PFSK-1 (cell line): ENCODE results near the gene RBFOX1.

Source experiments
- FOXP2 ChIP-seq: optimal IDR thresholded peaks from 2 replicates; pipeline ENCODE3; 2011; ENCODE audit warnings: borderline replicate concordance, control low read depth, inconsistent platforms; ENCODE audit not compliant: insufficient read depth; ENCODE audit errors: extremely low read length, extremely low read depth
- POLR2AphosphoS5 ChIP-seq: IDR thresholded peaks from 2 replicates; pipeline ENCODE4 v1.6.1; 2012; ENCODE audit warnings: low read depth, mild to moderate bottlenecking, control low read depth, low read length, moderate library complexity
- REST ChIP-seq, 2 experiments: IDR thresholded peaks; 2 replicates each; pipeline versions ENCODE4 v1.6.1 to v1.8.0; 2011 to 2012; ENCODE audit warnings: low read depth in 2 of 2, low read length in 2 of 2, control low read depth in 1 of 2, inconsistent platforms in 1 of 2, mild to moderate bottlenecking in 1 of 2, moderate library complexity in 1 of 2; ENCODE audit not compliant: insufficient read depth in 1 of 2
- SIN3A ChIP-seq: IDR thresholded peaks from 2 replicates; pipeline ENCODE4 v1.6.1; 2012; ENCODE audit warnings: mild to moderate bottlenecking, low read length, moderate library complexity, borderline replicate concordance; ENCODE audit not compliant: insufficient read depth
- TAF1 ChIP-seq: IDR thresholded peaks from 2 replicates; pipeline ENCODE4 v1.6.1; 2012; ENCODE audit warnings: low read length, control low read depth, borderline replicate concordance; ENCODE audit not compliant: insufficient read depth

The RBFOX1 gene

DNA sequence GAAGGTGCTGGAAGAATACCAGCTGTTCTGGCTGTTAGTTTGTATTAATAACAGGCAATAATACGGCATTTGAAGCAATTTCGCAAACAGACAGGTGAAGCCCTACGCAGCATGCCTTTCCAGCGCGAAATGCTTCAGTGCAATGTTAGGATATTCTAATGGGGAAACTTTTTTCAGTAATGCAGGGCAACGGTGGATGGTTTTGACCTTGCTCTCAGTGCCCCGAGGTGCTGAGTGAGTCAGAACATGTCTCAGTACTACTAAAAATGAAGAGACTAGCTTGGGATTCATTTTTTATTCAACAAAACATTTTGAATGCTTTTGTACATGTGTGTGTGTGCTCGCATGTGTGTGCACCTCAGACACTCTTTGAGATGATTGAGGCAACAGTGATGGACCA, 172.2 kb downstream of the RBFOX1 start:
- TF ChIP-seq REST (IDR thresholded peaks at IDR 0.05; ENCODE audit: insufficient read depth in 1 of 2, low read depth in 2 of 2, low read length in 2 of 2), result no peak
- TF ChIP-seq TAF1, result no peak
- TF ChIP-seq POLR2AphosphoS5, result no peak
- TF ChIP-seq SIN3A, result no peak
- TF ChIP-seq FOXP2, result no peak

- TF ChIP-seq REST (IDR thresholded peaks at IDR 0.05; ENCODE audit: insufficient read depth in 1 of 2, low read depth in 2 of 2, low read length in 2 of 2) (no peak), POLR2AphosphoS5 (no peak), TAF1 (no peak), SIN3A (no peak), FOXP2 (no peak)
Observed at GRCh38 chr16:7505495-7505894, 172.8 kb downstream of the RBFOX1 start.

GRCh38 chr16:7506363-7506762, 173.7 kb downstream of the RBFOX1 start:
- TF ChIP-seq TAF1 (no peak), REST (IDR thresholded peaks at IDR 0.05; ENCODE audit: insufficient read depth in 1 of 2, low read depth in 2 of 2, low read length in 2 of 2) (no peak), SIN3A (no peak), FOXP2 (no peak), POLR2AphosphoS5 (no peak)

- TF ChIP-seq FOXP2 (no peak), SIN3A (no peak), REST (IDR thresholded peaks at IDR 0.05; ENCODE audit: insufficient read depth in 1 of 2, low read depth in 2 of 2, low read length in 2 of 2) (no peak), TAF1 (no peak), POLR2AphosphoS5 (no peak)
Observed at GRCh38 chr16:7508656-7509055, 176.0 kb downstream of the RBFOX1 start.

DNA sequence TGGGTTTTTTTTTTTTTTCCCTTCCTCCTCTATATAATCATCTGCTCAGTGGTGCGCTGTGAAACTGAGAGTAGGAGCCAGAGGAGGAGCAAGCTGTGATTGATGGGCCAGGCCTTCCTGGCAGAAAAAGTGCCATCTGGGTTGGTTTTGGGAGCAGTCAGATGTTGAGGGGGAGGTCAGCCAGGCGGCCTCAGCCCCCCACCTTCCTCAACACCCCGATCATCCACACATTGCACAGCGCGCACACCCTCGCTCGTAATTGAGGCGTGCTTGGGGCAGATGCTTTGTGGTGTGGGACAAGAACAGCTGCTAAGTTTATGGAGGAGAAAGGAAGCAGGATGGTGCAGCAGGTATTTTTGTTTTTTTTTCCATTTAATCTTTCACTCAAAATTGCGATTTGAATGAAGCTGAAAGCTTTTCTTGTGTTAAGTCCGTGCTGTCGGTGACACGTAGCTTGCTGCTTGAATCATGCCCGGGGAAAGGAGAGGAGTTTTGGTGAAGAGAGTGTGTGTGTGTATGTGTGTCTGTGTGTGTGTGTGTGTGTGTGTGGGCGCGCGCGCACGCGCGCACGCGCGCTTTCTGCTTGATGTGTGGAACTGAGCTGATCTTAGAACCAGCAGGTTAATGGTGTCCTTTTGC, 177.4 kb downstream of the RBFOX1 start:
- TF ChIP-seq SIN3A (no peak), POLR2AphosphoS5 (no peak), REST (IDR thresholded peaks at IDR 0.05; ENCODE audit: insufficient read depth in 1 of 2, low read depth in 2 of 2, low read length in 2 of 2) (no peak), FOXP2 (no peak), TAF1 (no peak)
